Testis (tissue), 2 donors: ENCODE measurements around the gene IFNGR1.

ENCODE experiments used
- CTCF ChIP-seq, 3 experiments: fragments of 450-650 bp in 2 of 3; fragments of 200-600 bp in 1 of 3; sonication (generic) in 1 of 3; IDR thresholded peaks; one replicate each; pipeline ENCODE4 v1.5.1; 2016 to 2019; ENCODE audit warnings: antibody characterized with exemption in 3 of 3, mild to moderate bottlenecking in 2 of 3, moderate library complexity in 1 of 3
- POLR2A ChIP-seq: fragments of 450-650 bp; IDR thresholded peaks from one replicate; pipeline ENCODE4 v1.6.1; 2017; ENCODE audit warnings: antibody characterized with exemption, mild to moderate bottlenecking, moderate library complexity

GRCh38 chr6:137247724-137248123 is 28.5 kb upstream of the IFNGR1 start:
- TF ChIP-seq CTCF (IDR thresholded peaks at IDR 0.05) (no peak), POLR2A (no peak)
